OCI-M2 (cell line): ENCODE data around the gene NAIF1.
"Not testable (repeated sequence)": the region's sequence is repeated elsewhere in the genome, so short reads cannot be mapped to it uniquely, and the experiment has no call there.

Experiments used
- DNase-seq: peaks from one replicate; lab custom pipeline; 2025; ENCODE audit not compliant: unreplicated experiment; lab: John Stamatoyannopoulos, UW

NAIF1 gene

GRCh38 chr9:128066713-128067644 is at the start of gene NAIF1:
Gene NAIF1 (minus strand): TSS chr9:128067320. CDS start chr9:128067101, 219 bp downstream.
- DNase-seq = peak; percentile 99

- no peak for DNase-seq
These were observed 49.3 kb upstream of the NAIF1 start for GRCh38 chr9:128116104-128117083.

GRCh38 chr9:128115187-128116103 is 48.3 kb upstream of the NAIF1 start:
- peak; percentile 51 for DNase-seq

GRCh38 chr9:128114326-128115186 is 47.4 kb upstream of the NAIF1 start:
- no peak for DNase-seq

- DNase-seq = no peak
These were observed 46.6 kb upstream of the NAIF1 start for GRCh38 chr9:128113526-128114325.

- DNase-seq = not testable (repeated sequence)
These were observed 44.6 kb upstream of the NAIF1 start for GRCh38 chr9:128111726-128112125.

- DNase-seq = no peak
These were observed 42.1 kb upstream of the NAIF1 start for GRCh38 chr9:128109050-128109709.

- DNase-seq = no peak
These were observed 41.3 kb upstream of the NAIF1 start for GRCh38 chr9:128108269-128109049.

GRCh38 chr9:128107468-128108268 is 40.5 kb upstream of the NAIF1 start:
- no peak for DNase-seq

GRCh38 chr9:128106940-128107467 is 39.9 kb upstream of the NAIF1 start:
- DNase-seq = no peak

GRCh38 chr9:128106181-128106939 is 39.2 kb upstream of the NAIF1 start:
- no peak for DNase-seq

- no peak for DNase-seq
These were observed 38.5 kb upstream of the NAIF1 start for GRCh38 chr9:128105538-128106175.

- DNase-seq = no peak
These were observed 37.1 kb upstream of the NAIF1 start for GRCh38 chr9:128104171-128104618.

- no peak for DNase-seq
These were observed 36.5 kb upstream of the NAIF1 start for GRCh38 chr9:128103589-128103962.
